Ishikawa (cell line): Measurements from ENCODE around the gene ADARB1.

Experiments used
- CEBPB ChIP-seq: IDR thresholded peaks from 2 replicates; pipeline ENCODE4 v1.6.1; 2012
- CREB1 ChIP-seq: IDR thresholded peaks from 2 replicates; pipeline ENCODE4 v1.6.1; 2012; ENCODE audit warnings: low read depth
- EGR1 ChIP-seq: IDR thresholded peaks from 2 replicates; pipeline ENCODE4 v1.6.1; 2012
- EP300 ChIP-seq: IDR thresholded peaks from 2 replicates; pipeline ENCODE4 v1.6.1; 2012; ENCODE audit warnings: borderline replicate concordance
- FOXM1 ChIP-seq: IDR thresholded peaks from 2 replicates; pipeline ENCODE4 v1.6.1; 2012; ENCODE audit warnings: low read depth, borderline replicate concordance
- NFIC ChIP-seq: IDR thresholded peaks from 2 replicates; pipeline ENCODE4 v1.6.1; 2012
- RAD21 ChIP-seq: IDR thresholded peaks from 2 replicates; pipeline ENCODE4 v1.6.1; 2012; ENCODE audit warnings: low read depth
- REST ChIP-seq: IDR thresholded peaks from 2 replicates; pipeline ENCODE4 v1.6.1; 2012; ENCODE audit warnings: low read depth, mild to moderate bottlenecking
- TAF1 ChIP-seq: IDR thresholded peaks from 2 replicates; pipeline ENCODE4 v1.6.1; 2012; ENCODE audit warnings: low read depth, mild to moderate bottlenecking
- TCF12 ChIP-seq: IDR thresholded peaks from 2 replicates; pipeline ENCODE4 v1.6.1; 2012; ENCODE audit warnings: low read depth
- TEAD4 ChIP-seq: IDR thresholded peaks from 2 replicates; pipeline ENCODE4 v1.6.1; 2012
- USF1 ChIP-seq: IDR thresholded peaks from 2 replicates; pipeline ENCODE4 v1.6.1; 2012
- YY1 ChIP-seq: IDR thresholded peaks from 2 replicates; pipeline ENCODE4 v1.6.1; 2012; ENCODE audit warnings: low read depth
- ZBTB7A ChIP-seq: IDR thresholded peaks from 2 replicates; pipeline ENCODE4 v1.6.1; 2012; ENCODE audit warnings: low read depth
- TF ChIP-seq, protein P1 (sequence below): IDR thresholded peaks from 2 replicates; pipeline ENCODE4 v1.6.1; 2012

ADARB1 gene

GRCh38 chr21:45175326-45176095, 101.1 kb downstream of the ADARB1 start:
- TF ChIP-seq EGR1 (no peak), REST (no peak), NFIC (no peak), USF1 (no peak), TEAD4 (no peak)
- TF ChIP-seq, protein P1, sequence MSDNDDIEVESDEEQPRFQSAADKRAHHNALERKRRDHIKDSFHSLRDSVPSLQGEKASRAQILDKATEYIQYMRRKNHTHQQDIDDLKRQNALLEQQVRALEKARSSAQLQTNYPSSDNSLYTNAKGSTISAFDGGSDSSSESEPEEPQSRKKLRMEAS = no peak

GRCh38 chr21:45176141-45176540, 101.8 kb downstream of the ADARB1 start:
- TF ChIP-seq CREB1 = no peak
- TF ChIP-seq TCF12 = no peak
- no peak for TF ChIP-seq TEAD4
- no peak for TF ChIP-seq ZBTB7A
- TF ChIP-seq RAD21 = no peak
- no peak for TF ChIP-seq YY1
- no peak for TF ChIP-seq CEBPB
- TF ChIP-seq REST = no peak
- TF ChIP-seq EP300 = no peak

- no peak for TF ChIP-seq RAD21
- TF ChIP-seq NFIC = no peak
- no peak for TF ChIP-seq TCF12
- TF ChIP-seq, protein P1 = no peak
- no peak for TF ChIP-seq USF1
Measured at GRCh38 chr21:45177039-45177438, 102.7 kb downstream of the ADARB1 start.

GRCh38 chr21:45178070-45178608, 103.8 kb downstream of the ADARB1 start:
- TF ChIP-seq NFIC = no peak
- TF ChIP-seq CREB1 = no peak
- TF ChIP-seq ZBTB7A = no peak
- TF ChIP-seq CEBPB = no peak
- no peak for TF ChIP-seq FOXM1
- TF ChIP-seq RAD21 = no peak
- no peak for TF ChIP-seq EP300
- no peak for TF ChIP-seq REST
- TF ChIP-seq, protein P1 = no peak
- TF ChIP-seq USF1 = no peak
- TF ChIP-seq TEAD4 = no peak
- TF ChIP-seq TAF1 = no peak
- TF ChIP-seq TCF12 = no peak
- no peak for TF ChIP-seq YY1
- no peak for TF ChIP-seq EGR1
